ENCODE data around the gene PRKCE.

PRKCE gene

GRCh38 chr2:45780541-45781463, 129.3 kb downstream of the PRKCE start:
- H3K36me3 ChIP-seq (ENCODE audit: insufficient read depth, low read length), result no peaks in the 10 kb centered on the region
- H3K9ac ChIP-seq (ENCODE audit: low read depth, low read length), result no peak overlapping the region
- H3K9me3 ChIP-seq (ENCODE audit: control insufficient read depth, insufficient read depth, low read length), result no peaks in the 10 kb centered on the region
- H3K4me1 ChIP-seq (ENCODE audit: insufficient read depth, low read length), result 0 out of 2 replicates have a peak, but pooled peaks cover 7% of the 10 kb centered on the region

GRCh38 chr2:45781464-45781811, 130.0 kb downstream of the PRKCE start:
- Histone ChIP-seq H3K36me3 (ENCODE audit: insufficient read depth, low read length) (no peaks in the 10 kb centered on the region), H3K9ac (ENCODE audit: low read depth, low read length) (no peak overlapping the region), H3K9me3 (ENCODE audit: control insufficient read depth, insufficient read depth, low read length) (no peaks in the 10 kb centered on the region), H3K4me1 (ENCODE audit: insufficient read depth, low read length) (0 out of 2 replicates have a peak, but pooled peaks cover 2% of the 10 kb centered on the region)

GRCh38 chr2:45782436-45782835, 131.0 kb downstream of the PRKCE start:
- Histone ChIP-seq H3K36me3 (ENCODE audit: insufficient read depth, low read length) (no peaks in the 10 kb centered on the region), H3K9me3 (ENCODE audit: control insufficient read depth, insufficient read depth, low read length) (no peaks in the 10 kb centered on the region), H3K4me1 (ENCODE audit: insufficient read depth, low read length) (no peaks in the 10 kb centered on the region), H3K9ac (ENCODE audit: low read depth, low read length) (no peak overlapping the region)

- Histone ChIP-seq H3K36me3 (ENCODE audit: insufficient read depth, low read length) (no peaks in the 10 kb centered on the region), H3K9ac (ENCODE audit: low read depth, low read length) (no peak overlapping the region), H3K4me1 (ENCODE audit: insufficient read depth, low read length) (no peaks in the 10 kb centered on the region), H3K9me3 (ENCODE audit: control insufficient read depth, insufficient read depth, low read length) (no peaks in the 10 kb centered on the region)
Observed at GRCh38 chr2:45782986-45783385, 131.5 kb downstream of the PRKCE start.

- H3K36me3 ChIP-seq (ENCODE audit: insufficient read depth, low read length), result no peaks in the 10 kb centered on the region
- no peaks in the 10 kb centered on the region for H3K4me1 ChIP-seq (ENCODE audit: insufficient read depth, low read length)
- H3K9me3 ChIP-seq (ENCODE audit: control insufficient read depth, insufficient read depth, low read length), result no peaks in the 10 kb centered on the region
- no peak overlapping the region for H3K9ac ChIP-seq (ENCODE audit: low read depth, low read length)
Observed at GRCh38 chr2:45786030-45786835, 134.8 kb downstream of the PRKCE start.

GRCh38 chr2:45786836-45787357, 135.4 kb downstream of the PRKCE start:
- no peaks in the 10 kb centered on the region for H3K4me1 ChIP-seq (ENCODE audit: insufficient read depth, low read length)
- H3K36me3 ChIP-seq (ENCODE audit: insufficient read depth, low read length), result no peaks in the 10 kb centered on the region
- H3K9me3 ChIP-seq (ENCODE audit: control insufficient read depth, insufficient read depth, low read length), result no peaks in the 10 kb centered on the region
- no peak overlapping the region for H3K9ac ChIP-seq (ENCODE audit: low read depth, low read length)

GRCh38 chr2:45788401-45788800, 136.9 kb downstream of the PRKCE start:
- no peaks in the 10 kb centered on the region for H3K4me1 ChIP-seq (ENCODE audit: insufficient read depth, low read length)

GRCh38 chr2:45789317-45789716, 137.8 kb downstream of the PRKCE start:
- Histone ChIP-seq H3K36me3 (ENCODE audit: insufficient read depth, low read length) (no peaks in the 10 kb centered on the region), H3K4me1 (ENCODE audit: insufficient read depth, low read length) (no peaks in the 10 kb centered on the region), H3K9me3 (ENCODE audit: control insufficient read depth, insufficient read depth, low read length) (no peaks in the 10 kb centered on the region), H3K9ac (ENCODE audit: low read depth, low read length) (no peak overlapping the region)

More at GRCh38 chr2:45788401-45788800, 136.9 kb downstream of the PRKCE start:
- no peaks in the 10 kb centered on the region for H3K36me3 ChIP-seq (ENCODE audit: insufficient read depth, low read length)
- H3K9ac ChIP-seq (ENCODE audit: low read depth, low read length), result no peak overlapping the region
- no peaks in the 10 kb centered on the region for H3K9me3 ChIP-seq (ENCODE audit: control insufficient read depth, insufficient read depth, low read length)

- no peaks in the 10 kb centered on the region for H3K36me3 ChIP-seq (ENCODE audit: insufficient read depth, low read length)
- no peaks in the 10 kb centered on the region for H3K9me3 ChIP-seq (ENCODE audit: control insufficient read depth, insufficient read depth, low read length)
- H3K9ac ChIP-seq (ENCODE audit: low read depth, low read length), result no peak overlapping the region
- no peaks in the 10 kb centered on the region for H3K4me1 ChIP-seq (ENCODE audit: insufficient read depth, low read length)
Observed at GRCh38 chr2:45789961-45790723, 138.7 kb downstream of the PRKCE start.

GRCh38 chr2:45793305-45793962, 142.0 kb downstream of the PRKCE start:
- Histone ChIP-seq H3K9me3 (ENCODE audit: control insufficient read depth, insufficient read depth, low read length) (no peaks in the 10 kb centered on the region), H3K9ac (ENCODE audit: low read depth, low read length) (no peak overlapping the region), H3K4me1 (ENCODE audit: insufficient read depth, low read length) (no peaks in the 10 kb centered on the region), H3K36me3 (ENCODE audit: insufficient read depth, low read length) (no peaks in the 10 kb centered on the region)

- Histone ChIP-seq H3K4me1 (ENCODE audit: insufficient read depth, low read length) (no peaks in the 10 kb centered on the region), H3K9me3 (ENCODE audit: control insufficient read depth, insufficient read depth, low read length) (no peaks in the 10 kb centered on the region), H3K9ac (ENCODE audit: low read depth, low read length) (no peak overlapping the region), H3K36me3 (ENCODE audit: insufficient read depth, low read length) (no peaks in the 10 kb centered on the region)
Observed at GRCh38 chr2:45794134-45794617, 142.7 kb downstream of the PRKCE start.

GRCh38 chr2:45796500-45796899, 145.0 kb downstream of the PRKCE start:
- no peak overlapping the region for H3K9ac ChIP-seq (ENCODE audit: low read depth, low read length)
- no peaks in the 10 kb centered on the region for H3K4me1 ChIP-seq (ENCODE audit: insufficient read depth, low read length)
- no peaks in the 10 kb centered on the region for H3K9me3 ChIP-seq (ENCODE audit: control insufficient read depth, insufficient read depth, low read length)
- H3K36me3 ChIP-seq (ENCODE audit: insufficient read depth, low read length), result no peaks in the 10 kb centered on the region

GRCh38 chr2:45797451-45798230, 146.2 kb downstream of the PRKCE start:
- H3K4me1 ChIP-seq (ENCODE audit: insufficient read depth, low read length), result no peaks in the 10 kb centered on the region
- no peak overlapping the region for H3K9ac ChIP-seq (ENCODE audit: low read depth, low read length)
- no peaks in the 10 kb centered on the region for H3K9me3 ChIP-seq (ENCODE audit: control insufficient read depth, insufficient read depth, low read length)
- no peaks in the 10 kb centered on the region for H3K36me3 ChIP-seq (ENCODE audit: insufficient read depth, low read length)

Data from ES-I3 (cell line).